HG03442 (cell line): ENCODE data around the gene ARVCF.

Experiments used
- ATAC-seq: cut with Tn5 transposase; IDR thresholded peaks from one replicate; pipeline ENCODE4 v1.9.1; 2021; ENCODE audit warnings: mild to moderate bottlenecking, moderate library complexity; ENCODE audit not compliant: unreplicated experiment

Gene ARVCF

GRCh38 chr22:20019661-20020532 is 3.3 kb upstream of the ARVCF start:
- no peak for ATAC-seq

- ATAC-seq = no peak
These were observed 1.4 kb upstream of the ARVCF start for GRCh38 chr22:20018001-20018400.

- no peak for ATAC-seq
These were observed 967 bp upstream of the ARVCF start for GRCh38 chr22:20017622-20017958.

GRCh38 chr22:20015971-20016733 is 471 bp downstream of the ARVCF start:
- ATAC-seq = no peak

- no peak for ATAC-seq
These were observed 1.4 kb downstream of the ARVCF start for GRCh38 chr22:20015187-20015625.

GRCh38 chr22:20014526-20015186 is 2.0 kb downstream of the ARVCF start:
- ATAC-seq = no peak

GRCh38 chr22:20013382-20013871 is 3.2 kb downstream of the ARVCF start:
- ATAC-seq = no peak

GRCh38 chr22:20012741-20013331 is 3.8 kb downstream of the ARVCF start:
- no peak for ATAC-seq

GRCh38 chr22:20011993-20012740 is 4.5 kb downstream of the ARVCF start:
- no peak for ATAC-seq

- no peak for ATAC-seq
These were observed 5.3 kb downstream of the ARVCF start for GRCh38 chr22:20011123-20011992.

- no peak for ATAC-seq
These were observed 6.1 kb downstream of the ARVCF start for GRCh38 chr22:20010307-20011122.

GRCh38 chr22:20009582-20010306 is 6.9 kb downstream of the ARVCF start:
- ATAC-seq = no peak

- ATAC-seq = no peak
These were observed 7.6 kb downstream of the ARVCF start for GRCh38 chr22:20009018-20009491.

GRCh38 chr22:20008221-20008995 is 8.2 kb downstream of the ARVCF start:
- no peak for ATAC-seq

GRCh38 chr22:20004464-20004863 is 12.2 kb downstream of the ARVCF start:
- no peak for ATAC-seq

- ATAC-seq = no peak
These were observed 13.3 kb downstream of the ARVCF start for GRCh38 chr22:20003304-20003703.

GRCh38 chr22:20002636-20003035 is 14.0 kb downstream of the ARVCF start:
- no peak for ATAC-seq
